Anterior cingulate cortex (tissue), 58 donors: Measurements from ENCODE around the gene BRPF3.
"Not testable (repeated sequence)": the region's sequence is repeated elsewhere in the genome, so short reads cannot be mapped to it uniquely, and the experiment has no call there.

Source experiments
- DNase-seq, 58 donors: peaks; one replicate each; lab custom pipeline; 2025; lab: John Stamatoyannopoulos, UW

The BRPF3 gene

GRCh38 chr6:36200154-36200891 is 3.8 kb downstream of the BRPF3 start:
- DNase-seq = peak in 12 of 58 donors; percentile 5 to 42 (median 27)

DNA sequence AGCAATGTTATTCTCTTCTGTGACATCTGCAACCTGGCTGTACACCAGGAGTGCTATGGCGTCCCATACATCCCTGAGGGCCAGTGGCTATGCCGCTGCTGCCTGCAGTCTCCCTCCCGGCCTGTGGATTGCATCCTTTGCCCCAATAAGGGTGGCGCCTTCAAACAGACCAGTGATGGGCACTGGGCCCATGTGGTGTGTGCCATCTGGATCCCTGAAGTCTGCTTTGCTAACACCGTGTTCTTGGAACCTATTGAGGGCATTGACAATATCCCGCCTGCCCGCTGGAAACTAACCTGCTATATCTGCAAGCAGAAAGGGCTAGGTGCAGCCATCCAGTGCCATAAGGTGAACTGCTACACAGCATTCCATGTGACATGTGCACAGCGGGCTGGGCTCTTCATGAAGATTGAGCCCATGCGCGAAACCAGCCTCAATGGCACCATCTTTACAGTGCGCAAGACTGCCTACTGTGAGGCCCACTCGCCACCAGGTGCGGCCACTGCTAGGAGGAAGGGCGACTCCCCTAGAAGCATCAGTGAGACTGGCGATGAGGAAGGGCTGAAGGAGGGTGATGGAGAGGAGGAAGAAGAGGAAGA is 4.6 kb downstream of the BRPF3 start:
- DNase-seq = no peak

GRCh38 chr6:36201612-36202011 is 5.1 kb downstream of the BRPF3 start:
- no peak for DNase-seq

- no peak for DNase-seq
Measured at GRCh38 chr6:36202101-36202500, 5.6 kb downstream of the BRPF3 start.

GRCh38 chr6:36204068-36204753 is 7.7 kb downstream of the BRPF3 start:
- DNase-seq = no peak

GRCh38 chr6:36207155-36207554 is 10.6 kb downstream of the BRPF3 start:
- DNase-seq = no peak

- DNase-seq = no peak
Measured at GRCh38 chr6:36209606-36210005, 13.1 kb downstream of the BRPF3 start.

- no peak for DNase-seq
Measured at GRCh38 chr6:36210182-36210581, 13.6 kb downstream of the BRPF3 start.

DNA sequence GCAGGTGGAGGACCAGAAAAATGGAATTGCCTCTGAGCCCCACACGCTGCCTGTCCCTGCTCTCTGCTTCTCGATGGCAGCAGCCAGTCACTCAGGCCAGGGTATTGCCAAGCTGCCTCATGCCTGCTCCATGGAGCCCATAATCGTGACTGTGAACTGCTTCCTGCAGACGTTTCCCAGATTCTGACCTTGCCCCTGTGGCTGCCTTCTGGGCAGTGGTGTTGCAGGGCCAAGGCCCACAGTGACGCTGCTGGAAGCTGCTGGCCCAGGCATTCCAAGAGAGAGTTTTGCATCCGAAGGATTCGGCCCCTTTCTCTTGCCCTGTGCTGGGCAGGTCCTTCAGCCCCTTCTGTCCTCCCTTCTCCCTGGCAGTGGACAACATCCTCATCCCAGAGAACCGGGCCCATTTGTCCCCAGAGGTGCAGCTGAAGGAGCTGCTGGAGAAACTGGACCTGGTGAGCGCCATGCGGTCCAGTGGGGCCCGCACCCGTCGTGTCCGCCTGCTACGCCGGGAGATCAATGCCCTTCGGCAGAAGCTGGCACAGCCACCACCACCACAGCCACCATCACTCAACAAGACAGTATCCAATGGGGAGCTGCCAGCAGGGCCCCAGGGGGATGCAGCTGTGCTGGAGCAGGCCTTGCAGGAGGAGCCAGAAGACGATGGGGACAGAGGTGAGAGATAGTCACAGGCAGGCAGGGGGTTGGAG is 14.5 kb downstream of the BRPF3 start:
- no peak for DNase-seq

GRCh38 chr6:36216559-36216958 is 20.0 kb downstream of the BRPF3 start:
- no peak for DNase-seq

DNA sequence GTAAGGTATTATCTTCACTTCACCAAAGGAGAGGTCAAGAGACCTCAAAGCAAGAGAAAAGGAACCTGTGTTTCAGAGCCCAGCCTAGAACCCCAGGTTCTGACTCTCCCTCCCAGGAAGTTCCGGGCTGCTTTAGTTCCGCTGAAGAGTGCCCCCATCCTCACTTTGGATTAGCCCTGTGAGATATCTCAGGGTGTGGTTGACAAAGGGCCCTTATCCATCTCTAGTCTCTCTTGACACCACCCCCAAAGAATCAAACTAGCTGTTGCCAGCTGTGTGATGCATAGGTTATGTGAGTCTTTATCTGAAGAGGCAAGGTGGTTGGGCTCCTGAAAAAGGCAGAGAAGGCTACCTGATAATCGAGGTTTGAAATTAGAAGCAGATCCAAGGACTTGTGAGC is 20.6 kb downstream of the BRPF3 start:
- no peak for DNase-seq

- DNase-seq = no peak
Measured at GRCh38 chr6:36217946-36218345, 21.4 kb downstream of the BRPF3 start.

DNA sequence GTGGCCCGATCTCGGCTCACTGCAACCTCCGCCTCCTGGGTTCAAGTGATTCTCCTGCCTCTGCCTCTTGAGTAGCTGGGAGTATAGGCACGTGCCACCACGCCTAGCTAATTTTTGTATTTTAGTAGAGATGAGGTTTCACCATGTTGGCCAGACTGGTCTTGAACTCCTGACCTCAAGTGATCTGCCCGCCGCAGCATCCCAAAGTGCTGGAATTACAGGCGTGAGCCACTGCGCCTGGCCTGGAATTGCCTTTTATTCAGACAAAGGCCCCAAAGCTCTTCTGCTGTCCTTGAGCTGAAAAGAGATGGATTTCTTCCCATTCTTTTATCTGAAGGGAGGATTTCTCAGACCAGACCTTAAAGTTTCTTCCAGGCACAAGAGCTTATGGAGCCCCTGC is 22.0 kb downstream of the BRPF3 start:
- DNase-seq = not testable (repeated sequence)

GRCh38 chr6:36219081-36219480 is 22.5 kb downstream of the BRPF3 start:
- no peak for DNase-seq

DNA sequence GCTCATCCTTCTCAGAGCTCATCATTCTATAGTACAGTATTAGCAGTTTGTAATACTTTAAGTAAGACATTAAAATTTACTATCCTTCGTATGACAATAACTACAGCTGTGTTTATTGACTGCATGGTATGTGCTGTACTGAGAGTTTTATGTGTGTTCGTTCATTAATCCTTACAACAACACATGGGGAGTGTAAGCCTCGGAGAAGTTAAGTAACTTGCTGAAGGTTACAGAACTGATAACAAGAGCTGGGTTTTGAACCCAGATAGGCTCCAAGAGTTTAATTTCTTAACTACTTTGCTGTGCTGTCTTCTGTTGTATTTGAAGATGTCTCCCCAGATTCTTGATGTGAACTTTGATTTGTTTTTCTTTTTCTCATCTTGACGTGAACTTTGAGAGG is 23.7 kb downstream of the BRPF3 start:
- DNase-seq = no peak

GRCh38 chr6:36221674-36222073 is 25.1 kb downstream of the BRPF3 start:
- DNase-seq = no peak

GRCh38 chr6:36222924-36223323 is 26.4 kb downstream of the BRPF3 start:
- DNase-seq = no peak

- no peak for DNase-seq
Measured at GRCh38 chr6:36223706-36224105, 27.2 kb downstream of the BRPF3 start.

- no peak for DNase-seq
Measured at GRCh38 chr6:36224918-36225461, 28.4 kb downstream of the BRPF3 start.

- DNase-seq = no peak
Measured at GRCh38 chr6:36226438-36227047, 30.0 kb downstream of the BRPF3 start.
